ENCODE data around the gene CEP97.
"Not testable (repeated sequence)": the region's sequence is repeated elsewhere in the genome, so short reads cannot be mapped to it uniquely, and the experiment has no call there.

The CEP97 gene, protein sequence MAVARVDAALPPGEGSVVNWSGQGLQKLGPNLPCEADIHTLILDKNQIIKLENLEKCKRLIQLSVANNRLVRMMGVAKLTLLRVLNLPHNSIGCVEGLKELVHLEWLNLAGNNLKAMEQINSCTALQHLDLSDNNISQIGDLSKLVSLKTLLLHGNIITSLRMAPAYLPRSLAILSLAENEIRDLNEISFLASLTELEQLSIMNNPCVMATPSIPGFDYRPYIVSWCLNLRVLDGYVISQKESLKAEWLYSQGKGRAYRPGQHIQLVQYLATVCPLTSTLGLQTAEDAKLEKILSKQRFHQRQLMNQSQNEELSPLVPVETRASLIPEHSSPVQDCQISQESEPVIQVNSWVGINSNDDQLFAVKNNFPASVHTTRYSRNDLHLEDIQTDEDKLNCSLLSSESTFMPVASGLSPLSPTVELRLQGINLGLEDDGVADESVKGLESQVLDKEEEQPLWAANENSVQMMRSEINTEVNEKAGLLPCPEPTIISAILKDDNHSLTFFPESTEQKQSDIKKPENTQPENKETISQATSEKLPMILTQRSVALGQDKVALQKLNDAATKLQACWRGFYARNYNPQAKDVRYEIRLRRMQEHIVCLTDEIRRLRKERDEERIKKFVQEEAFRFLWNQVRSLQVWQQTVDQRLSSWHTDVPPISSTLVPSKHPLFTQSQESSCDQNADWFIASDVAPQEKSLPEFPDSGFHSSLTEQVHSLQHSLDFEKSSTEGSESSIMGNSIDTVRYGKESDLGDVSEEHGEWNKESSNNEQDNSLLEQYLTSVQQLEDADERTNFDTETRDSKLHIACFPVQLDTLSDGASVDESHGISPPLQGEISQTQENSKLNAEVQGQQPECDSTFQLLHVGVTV

DNA sequence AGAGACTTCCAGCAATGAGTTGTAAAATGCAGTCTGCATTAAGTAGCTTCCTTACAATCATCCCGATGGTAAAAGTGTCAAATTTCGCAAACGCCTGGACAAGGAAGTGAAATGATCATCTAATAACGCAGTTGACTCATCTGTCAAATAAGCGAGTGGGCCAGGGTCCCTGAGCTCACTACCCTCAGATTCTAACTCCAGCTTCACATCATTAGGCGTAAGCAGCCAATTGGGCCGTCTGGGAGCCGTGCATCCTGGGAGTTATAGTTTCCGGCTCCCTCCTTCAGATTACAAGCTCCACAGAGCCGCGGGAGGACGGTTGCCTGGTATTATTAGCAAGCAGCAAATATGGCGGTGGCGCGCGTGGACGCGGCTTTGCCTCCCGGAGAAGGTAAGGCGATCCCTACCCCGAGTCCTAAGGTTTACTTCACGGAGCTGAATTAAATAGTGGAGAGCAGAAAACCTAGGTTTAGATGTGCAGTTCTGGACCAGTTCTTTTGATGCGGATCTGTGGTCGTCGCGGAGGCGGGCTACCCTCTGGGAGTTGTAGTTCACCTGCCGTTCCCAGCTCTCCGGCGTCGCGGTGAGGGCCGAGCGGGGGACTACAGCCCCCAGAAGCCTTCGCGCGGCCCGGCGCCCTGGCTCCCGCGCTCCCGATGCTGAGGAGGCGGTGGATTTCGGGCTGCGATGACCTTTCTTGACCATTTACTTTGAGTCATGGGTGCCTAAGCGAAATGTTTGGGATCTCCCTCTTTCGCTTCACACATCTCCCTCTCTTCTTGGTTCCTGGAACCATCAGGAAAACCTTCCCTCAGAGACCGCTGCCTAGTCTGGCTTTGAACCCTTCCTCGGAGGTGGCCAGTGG lies at the start of gene CEP97:
TSS of gene CEP97 (plus strand) at position 286 of the 865 bp plus-strand sequence. CDS start at position 349, 63 bp downstream.
- peak; percentile 78 for DNase-seq (ENCODE audit: low read depth)

DNA sequence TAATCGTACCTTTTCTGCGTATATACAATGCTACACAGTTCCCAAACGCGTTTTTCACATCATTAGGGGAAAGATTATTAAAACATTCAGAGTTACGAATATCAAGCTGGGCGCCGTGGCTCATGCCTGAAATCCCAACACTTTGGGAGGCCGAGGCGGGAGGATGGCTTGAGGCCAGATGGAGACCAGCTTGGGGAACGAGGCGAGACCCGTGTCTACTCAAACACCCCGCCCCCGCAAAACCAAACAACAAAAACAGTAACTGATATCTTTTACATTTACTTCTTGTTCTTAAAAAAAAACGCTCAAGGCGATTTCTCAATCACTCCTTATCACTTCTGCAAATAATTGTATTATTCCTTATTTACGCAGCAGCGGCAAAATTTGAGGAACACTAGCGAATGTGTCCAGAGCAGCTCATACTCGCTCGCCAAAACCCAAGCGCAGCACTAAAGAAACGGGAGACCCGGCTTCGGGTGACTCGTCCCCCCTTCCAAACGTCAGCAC lies 48.7 kb upstream of the CEP97 start:
- no peak for DNase-seq (ENCODE audit: low read depth)

DNA sequence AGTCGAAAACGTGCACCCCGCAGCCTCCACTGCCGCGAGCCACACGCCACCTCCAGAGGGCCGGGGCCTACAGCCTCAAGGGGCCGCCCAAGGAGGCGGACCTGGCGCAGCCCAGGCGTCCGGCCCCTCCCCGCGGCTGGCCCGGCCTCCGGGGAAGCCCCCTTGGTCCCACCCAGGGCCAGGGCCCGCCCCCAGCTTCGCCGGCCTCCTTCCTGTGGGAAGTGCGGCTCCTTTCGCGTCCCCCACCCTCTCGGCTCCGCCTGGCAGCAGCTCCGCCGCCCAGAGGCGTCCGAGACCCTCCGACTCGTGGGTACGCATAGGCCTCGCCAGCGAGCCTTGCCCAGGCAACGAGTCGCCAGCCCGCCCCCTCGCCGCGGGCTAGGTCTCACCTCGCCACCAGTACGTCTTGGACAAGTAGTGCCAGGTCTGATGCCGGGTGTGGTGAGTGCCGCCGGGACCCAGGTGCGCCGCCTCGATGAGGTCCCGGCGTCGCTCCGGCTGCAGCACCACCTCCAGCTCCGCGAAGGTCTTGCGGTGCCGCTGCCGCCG lies 48.1 kb upstream of the CEP97 start:
- DNase-seq (ENCODE audit: low read depth), result peak; percentile 90

DNA sequence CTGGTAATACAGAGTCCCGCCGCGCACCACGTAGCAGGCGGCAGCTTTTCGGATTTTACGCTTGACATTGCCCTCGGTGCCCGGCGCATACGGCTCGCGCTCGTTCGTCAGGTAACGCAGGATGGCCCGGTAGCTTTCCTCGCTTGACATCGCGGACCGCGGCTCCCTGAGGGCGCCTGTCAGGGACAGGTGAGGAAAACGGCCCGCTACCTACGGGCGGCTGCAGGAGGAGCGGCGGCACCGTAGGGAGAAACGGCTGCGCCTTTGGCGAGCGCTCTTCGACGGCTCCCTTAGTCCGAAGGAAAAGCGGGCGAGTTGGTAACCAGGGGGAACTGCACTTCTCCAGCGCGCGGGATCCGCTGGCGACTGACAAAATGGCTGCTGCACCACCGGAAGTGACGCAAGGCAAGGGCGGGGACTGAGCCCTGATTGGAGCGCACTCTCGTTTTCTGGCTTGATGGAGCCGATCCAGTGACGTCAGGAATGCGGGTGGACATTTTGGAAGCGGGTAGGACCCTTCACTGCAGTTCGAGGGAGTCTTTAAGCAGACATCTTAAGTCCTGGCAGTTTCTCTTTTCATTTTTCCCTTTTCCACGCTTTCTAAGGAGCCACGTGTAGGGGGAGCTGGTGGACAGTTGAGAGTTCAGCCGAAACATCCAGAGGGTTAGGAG lies 47.5 kb upstream of the CEP97 start, which contains the start of gene ZBTB11:
TSS of gene ZBTB11 (minus strand) at position 368 of the 671 bp plus-strand sequence. CDS start at position 150, 218 bp downstream.
- peak; percentile 100 for DNase-seq (ENCODE audit: low read depth)

DNA sequence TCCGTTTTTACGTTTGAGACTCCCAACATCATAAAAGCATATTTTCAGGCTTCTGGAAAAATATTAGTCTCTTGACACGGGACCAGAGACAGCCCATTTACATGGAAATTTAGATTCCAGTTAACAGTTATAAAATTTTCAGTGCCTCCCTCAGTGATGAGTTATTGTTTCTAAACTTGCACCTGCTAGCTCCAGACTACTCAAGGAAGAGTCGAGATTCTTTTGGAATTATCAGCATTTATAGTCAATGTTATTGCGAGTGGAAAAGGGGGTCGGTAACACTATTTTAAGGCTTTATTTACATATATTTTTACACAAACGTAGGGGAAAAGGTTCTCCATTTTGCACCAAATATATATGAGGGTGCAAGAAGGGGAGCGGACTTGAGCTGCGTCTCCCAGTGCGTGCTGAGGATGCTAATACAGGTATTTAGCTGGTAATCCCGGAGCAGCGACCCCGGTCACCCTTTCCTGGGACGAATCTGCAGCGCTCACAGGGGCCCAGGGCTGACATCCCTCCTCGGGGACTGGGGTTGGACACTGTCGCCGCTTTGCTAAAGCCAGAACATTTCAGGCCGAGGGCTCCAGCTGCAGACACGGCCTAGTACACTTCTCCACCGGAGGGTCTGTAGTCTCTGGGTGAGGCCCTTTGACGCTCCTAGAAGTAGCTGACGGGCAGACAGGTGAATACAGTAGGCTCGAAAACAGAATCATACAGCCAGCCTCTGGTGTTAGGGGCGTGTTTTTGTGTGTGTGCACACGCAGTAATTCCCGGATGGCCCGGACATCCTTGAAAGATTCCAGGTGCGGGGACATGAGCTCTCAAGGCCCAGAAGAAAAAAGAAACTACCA lies 46.8 kb upstream of the CEP97 start:
- DNase-seq (ENCODE audit: low read depth), result no peak

DNA sequence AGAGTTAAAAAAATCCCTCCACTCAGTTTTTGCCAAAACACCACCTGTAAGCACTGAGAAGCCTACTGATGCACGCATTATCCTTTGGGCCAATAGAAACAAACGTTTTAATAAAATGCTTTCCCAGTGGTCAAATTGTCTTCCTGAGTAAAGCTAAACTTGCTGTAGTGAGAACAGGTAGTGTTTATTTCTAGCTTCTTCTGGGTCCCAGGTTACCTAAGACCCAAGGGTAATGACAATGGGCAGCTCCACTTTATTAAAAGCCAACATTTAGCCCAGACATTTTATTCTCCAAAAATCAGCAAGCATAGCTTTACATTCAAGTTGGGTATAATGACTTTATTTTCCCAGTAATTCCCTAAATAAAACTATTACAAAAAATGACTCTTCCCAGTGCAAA lies 45.6 kb upstream of the CEP97 start:
- not testable (repeated sequence) for DNase-seq (ENCODE audit: low read depth)

DNA sequence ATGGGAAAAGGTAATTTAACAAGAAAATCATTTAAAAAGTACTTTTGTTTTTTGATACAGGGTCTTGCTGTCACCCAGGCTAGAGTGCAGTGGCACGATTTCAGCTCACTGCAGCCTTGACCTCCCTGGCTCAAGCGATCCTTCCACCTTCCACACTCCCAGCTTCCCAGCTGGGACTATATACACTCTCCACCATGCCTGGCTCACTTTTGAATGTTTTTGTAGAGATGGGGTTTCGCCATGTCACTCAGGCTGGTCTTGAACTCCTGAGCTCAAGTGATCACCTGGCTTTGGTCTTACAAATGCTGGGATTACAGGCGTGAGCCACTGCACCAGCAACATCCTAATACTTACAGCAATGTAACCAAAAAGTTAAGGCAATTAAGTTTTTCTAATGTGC lies 43.9 kb upstream of the CEP97 start:
- no peak for DNase-seq (ENCODE audit: low read depth)

DNA sequence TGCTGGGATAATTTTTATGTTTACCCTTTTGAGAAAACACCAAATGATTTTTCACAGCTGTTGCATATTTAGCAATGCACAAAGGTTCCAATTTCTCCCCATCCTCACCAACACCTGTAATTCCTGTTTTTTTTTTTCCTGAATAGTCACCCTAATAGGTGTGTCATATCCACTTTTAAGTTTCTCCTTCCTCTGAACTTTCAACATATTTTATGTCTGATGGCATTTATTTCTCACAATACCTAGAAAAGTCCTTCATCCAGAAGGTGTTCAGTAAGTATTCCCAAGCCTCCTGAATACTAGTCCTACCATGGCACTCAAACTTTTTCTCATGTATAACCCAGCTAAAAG lies 39.4 kb upstream of the CEP97 start:
- no peak for DNase-seq (ENCODE audit: low read depth)

DNA sequence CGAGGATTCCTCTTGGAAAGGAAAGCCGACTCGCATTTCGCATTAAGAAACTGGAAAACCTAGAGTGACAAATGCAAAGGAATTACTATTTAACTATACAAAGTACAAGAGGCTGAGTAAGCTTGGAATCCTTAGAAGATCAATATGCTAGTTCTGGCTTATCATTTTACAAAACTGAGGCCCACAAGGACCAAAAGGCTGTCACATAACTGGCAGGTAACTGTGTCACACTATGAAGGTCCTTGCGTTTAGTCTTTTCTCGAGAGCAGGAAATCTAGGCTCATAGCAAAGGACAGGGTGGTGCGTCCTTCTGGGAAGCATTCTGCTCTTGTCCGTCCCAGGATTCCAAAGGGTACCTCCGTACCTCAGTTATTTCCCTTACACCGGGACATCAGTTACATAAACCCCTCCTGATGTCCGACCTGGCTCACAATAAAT lies 38.5 kb upstream of the CEP97 start:
- no peak for DNase-seq (ENCODE audit: low read depth)

DNA sequence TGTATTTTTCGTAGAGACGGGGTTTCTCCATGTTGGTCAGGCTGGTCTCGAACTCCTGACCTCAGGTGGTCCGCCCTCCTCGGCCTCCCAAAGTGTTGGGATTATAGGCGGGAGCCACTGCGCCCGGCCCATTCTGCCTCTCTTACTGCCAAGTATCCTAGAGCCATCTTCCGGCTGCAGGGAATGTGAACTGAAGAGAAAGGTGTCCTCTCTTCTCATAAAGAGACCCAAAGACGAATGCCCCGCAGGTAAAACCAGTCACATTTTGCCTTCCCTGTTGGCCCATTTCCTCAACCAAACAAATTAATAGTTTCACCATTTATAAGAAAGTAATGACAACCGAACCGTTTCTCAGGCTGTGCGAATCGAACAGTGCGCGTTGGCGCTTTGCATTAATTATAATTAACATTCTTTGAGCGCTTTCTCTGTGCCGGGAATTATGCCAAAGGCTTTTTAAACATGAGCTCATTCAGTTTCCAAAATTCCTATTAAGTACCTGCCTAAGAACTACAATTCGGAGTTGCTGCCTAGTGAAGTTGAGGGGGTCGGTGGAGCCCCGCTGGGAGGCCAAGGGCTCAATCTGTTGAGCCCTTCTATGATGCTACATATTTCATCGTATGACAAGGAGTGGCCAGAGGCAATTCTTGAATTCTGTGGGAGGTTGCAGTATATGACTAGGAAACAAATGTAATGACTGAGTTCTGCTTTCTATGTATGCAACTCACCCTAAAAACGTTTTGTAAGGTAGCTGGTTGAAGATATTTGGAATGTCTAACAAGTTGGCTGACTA lies 37.1 kb upstream of the CEP97 start:
- DNase-seq (ENCODE audit: low read depth), result no peak

DNA sequence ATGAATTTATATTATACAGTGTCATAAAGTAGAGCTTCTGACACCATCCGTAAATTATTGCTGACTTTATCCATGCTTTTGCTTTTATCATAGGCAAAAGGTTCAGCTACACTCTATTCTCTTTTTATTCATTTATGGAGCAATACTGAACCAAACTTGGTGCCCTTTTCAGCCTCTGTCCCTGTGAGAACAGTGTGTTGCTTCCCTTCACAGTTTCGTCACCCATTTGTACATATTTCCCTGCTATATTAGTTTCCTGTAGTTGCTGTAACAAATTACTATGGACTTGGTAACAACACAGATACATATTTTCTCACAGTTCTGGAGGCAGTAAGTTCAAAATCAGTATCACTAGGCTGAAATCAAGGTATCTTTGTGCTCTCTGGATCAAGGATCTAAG lies 35.1 kb upstream of the CEP97 start:
- DNase-seq (ENCODE audit: low read depth), result no peak

DNA sequence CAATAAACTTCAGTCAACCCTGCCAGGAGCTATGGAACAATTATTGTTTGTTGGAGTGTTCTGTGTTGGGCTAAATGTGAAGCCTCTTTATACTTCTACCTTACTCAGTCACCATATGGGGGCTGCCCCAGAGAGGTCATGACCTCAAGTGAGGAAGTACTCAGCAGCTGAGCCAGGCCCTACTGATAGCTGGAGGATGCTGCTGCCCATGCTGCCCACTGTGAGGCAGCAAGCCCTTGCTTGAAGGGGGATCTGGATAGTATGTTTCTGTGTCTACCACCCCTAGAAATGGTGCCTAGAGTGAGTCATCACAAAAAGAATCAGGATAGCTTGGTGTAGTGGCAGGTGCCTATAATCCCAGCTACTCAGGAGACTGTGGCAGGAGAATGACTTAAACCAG lies 33.4 kb upstream of the CEP97 start:
- no peak for DNase-seq (ENCODE audit: low read depth)

DNA sequence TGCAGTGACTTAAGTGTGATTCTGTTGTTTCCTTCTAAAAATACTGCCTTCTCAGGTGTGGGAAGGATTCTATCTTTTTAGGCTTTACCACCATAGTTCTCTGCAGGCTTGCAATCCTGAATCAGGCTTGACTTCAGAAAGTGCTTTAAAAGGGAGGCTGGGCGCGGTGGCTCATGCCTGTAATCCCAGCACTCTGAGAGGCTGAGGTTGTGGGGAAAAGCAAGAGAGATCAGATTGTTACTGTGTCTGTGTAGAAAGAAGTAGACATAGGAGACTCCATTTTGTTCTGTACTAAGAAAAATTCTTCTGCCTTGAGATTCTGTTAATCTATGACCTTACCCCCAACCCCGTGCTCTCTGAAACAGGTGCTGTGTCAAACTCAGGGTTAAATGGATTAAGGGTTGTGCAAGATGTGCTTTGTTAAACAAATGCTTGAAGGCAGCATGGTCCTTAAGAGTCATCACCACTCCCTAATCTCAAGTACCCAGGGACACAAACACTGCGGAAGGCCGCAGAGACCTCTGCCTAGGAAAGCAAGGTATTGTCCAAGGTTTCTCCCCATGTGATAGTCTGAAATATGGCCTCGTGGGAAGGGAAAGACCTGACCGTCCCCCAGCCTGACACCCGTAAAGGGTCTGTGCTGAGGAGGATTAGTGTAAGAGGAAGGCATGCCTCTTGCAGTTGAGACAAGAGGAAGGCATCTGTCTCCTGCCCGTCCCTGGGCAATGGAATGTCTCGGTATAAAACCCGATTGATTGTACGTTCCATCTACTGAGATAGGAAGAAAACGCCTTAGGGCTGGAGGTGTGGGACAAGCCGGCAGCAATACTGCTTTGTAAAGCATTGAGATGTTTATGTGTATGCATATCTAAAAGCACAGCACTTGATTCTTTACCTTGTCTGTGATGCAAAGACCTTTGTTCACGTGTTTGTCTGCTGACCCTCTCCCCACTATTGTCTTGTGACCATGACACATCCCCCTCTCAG lies 32.4 kb upstream of the CEP97 start:
- DNase-seq (ENCODE audit: low read depth), result not testable (repeated sequence)

DNA sequence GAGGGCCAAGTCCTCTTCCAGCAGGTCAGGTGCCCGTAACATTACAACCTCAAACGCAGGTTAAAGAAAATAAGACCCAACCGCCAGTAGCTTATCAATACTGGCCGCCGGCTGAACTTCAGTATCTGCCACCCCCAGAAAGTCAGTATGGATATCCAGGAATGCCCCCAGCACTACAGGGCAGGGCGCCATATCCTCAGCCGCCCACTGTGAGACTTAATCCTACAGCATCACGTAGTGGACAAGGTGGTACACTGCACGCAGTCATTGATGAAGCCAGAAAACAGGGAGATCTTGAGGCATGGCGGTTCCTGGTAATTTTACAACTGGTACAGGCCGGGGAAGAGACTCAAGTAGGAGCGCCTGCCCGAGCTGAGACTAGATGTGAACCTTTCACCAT lies 30.9 kb upstream of the CEP97 start:
- DNase-seq (ENCODE audit: low read depth), result not testable (repeated sequence)

DNA sequence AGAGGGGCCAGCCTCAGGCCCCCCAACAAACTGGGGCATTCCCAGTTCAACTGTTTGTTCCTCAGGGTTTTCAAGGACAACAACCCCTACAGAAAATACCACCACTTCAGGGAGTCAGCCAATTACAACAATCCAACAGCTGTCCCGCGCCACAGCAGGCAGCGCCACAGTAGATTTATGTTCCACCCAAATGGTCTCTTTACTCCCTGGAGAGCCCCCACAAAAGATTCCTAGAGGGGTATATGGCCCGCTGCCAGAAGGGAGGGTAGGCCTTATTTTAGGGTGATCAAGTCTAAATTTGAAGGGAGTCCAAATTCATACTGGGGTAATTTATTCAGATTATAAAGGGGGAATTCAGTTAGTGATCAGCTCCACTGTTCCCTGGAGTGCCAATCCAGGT lies 29.6 kb upstream of the CEP97 start:
- DNase-seq (ENCODE audit: low read depth), result not testable (repeated sequence)

DNA sequence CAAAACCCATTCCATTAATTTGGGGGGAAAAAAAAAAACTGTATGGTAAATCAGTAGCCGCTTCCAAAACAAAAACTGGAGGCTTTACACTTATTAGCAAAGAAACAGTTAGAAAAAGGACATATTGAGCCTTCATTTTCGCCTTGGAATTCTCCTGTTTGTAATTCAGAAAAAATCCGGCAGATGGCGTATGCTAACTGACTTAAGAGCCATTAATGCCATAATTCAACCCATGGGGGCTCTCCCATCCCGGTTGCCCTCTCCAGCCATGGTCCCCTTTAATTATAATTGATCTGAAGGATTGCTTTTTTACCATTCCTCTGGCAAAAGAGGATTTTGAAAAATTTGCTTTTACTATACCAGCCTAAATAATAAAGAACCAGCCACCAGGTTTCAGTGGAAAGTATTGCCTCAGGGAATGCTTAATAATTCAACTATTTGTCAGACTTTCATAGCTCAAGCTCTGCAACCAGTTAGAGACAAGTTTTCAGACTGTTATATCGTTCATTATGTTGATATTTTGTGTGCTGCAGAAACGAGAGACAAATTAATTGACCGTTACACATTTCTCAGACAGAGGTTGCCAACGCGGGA lies 28.5 kb upstream of the CEP97 start:
- DNase-seq (ENCODE audit: low read depth), result no peak
